ENCODE data around the gene GDF2. TPM values are rescaled to one million over a fixed set of nuclear protein-coding genes. Genes with fewer than 3 reads are reported as not detected.

Gene GDF2
- total RNA-seq, 1 donor from 2014 or later = not detected

- no peaks in the 10 kb centered on the region for H3K36me3 Mint-ChIP-seq
- no peak overlapping the region for H3K4me3 Mint-ChIP-seq
- no peak for TF ChIP-seq CTCF (IDR thresholded peaks at IDR 0.05; ENCODE audit: unreplicated experiment)
- H3K4me1 Mint-ChIP-seq = peaks cover 4% of the 10 kb centered on the region
- H3K9me3 Mint-ChIP-seq = no peaks in the 10 kb centered on the region
- DNase-seq (ENCODE audit: low spot score in 2 of 2, unreplicated experiment in 2 of 2) = no peak
- H3K27ac Mint-ChIP-seq = no peak overlapping the region
- H3K27me3 Mint-ChIP-seq (ENCODE audit: low read depth) = peaks cover 93% of the 10 kb centered on the region
Measured at GRCh38 chr10:47303105-47303504, 19.1 kb upstream of the GDF2 start.

GRCh38 chr10:47303866-47304265 lies 18.4 kb upstream of the GDF2 start:
- H3K27me3 Mint-ChIP-seq (ENCODE audit: low read depth) = peaks cover 93% of the 10 kb centered on the region

GRCh38 chr10:47305566-47305965 lies 16.7 kb upstream of the GDF2 start:
- H3K4me3 Mint-ChIP-seq = no peak overlapping the region
- H3K27me3 Mint-ChIP-seq (ENCODE audit: low read depth) = peaks cover 94% of the 10 kb centered on the region
- no peak for DNase-seq (ENCODE audit: low spot score in 2 of 2, unreplicated experiment in 2 of 2)
- TF ChIP-seq CTCF (IDR thresholded peaks at IDR 0.05; ENCODE audit: unreplicated experiment) = no peak
- no peaks in the 10 kb centered on the region for H3K36me3 Mint-ChIP-seq
- H3K9me3 Mint-ChIP-seq = no peaks in the 10 kb centered on the region
- peaks cover 3% of the 10 kb centered on the region for H3K4me1 Mint-ChIP-seq
- no peak overlapping the region for H3K27ac Mint-ChIP-seq

More at GRCh38 chr10:47303866-47304265, 18.4 kb upstream of the GDF2 start:
- no peak for DNase-seq (ENCODE audit: low spot score in 2 of 2, unreplicated experiment in 2 of 2)
- Mint-ChIP-seq H3K27ac (no peak overlapping the region), H3K4me1 (peaks cover 4% of the 10 kb centered on the region), H3K4me3 (no peak overlapping the region), H3K9me3 (no peaks in the 10 kb centered on the region), H3K36me3 (no peaks in the 10 kb centered on the region)
- TF ChIP-seq CTCF (IDR thresholded peaks at IDR 0.05; ENCODE audit: unreplicated experiment) = no peak

GRCh38 chr10:47306387-47307210 lies 15.7 kb upstream of the GDF2 start:
- Mint-ChIP-seq H3K4me1 (peaks cover 3% of the 10 kb centered on the region), H3K27me3 (ENCODE audit: low read depth) (peaks cover 90% of the 10 kb centered on the region), H3K9me3 (no peaks in the 10 kb centered on the region), H3K27ac (no peak overlapping the region), H3K4me3 (no peak overlapping the region), H3K36me3 (no peaks in the 10 kb centered on the region)
- TF ChIP-seq CTCF (IDR thresholded peaks at IDR 0.05; ENCODE audit: unreplicated experiment) = no peak
- no peak for DNase-seq (ENCODE audit: low spot score in 2 of 2, unreplicated experiment in 2 of 2)

GRCh38 chr10:47307381-47307780 lies 14.9 kb upstream of the GDF2 start:
- DNase-seq (ENCODE audit: low spot score in 2 of 2, unreplicated experiment in 2 of 2) = no peak
- no peaks in the 10 kb centered on the region for H3K36me3 Mint-ChIP-seq
- no peak overlapping the region for H3K4me3 Mint-ChIP-seq
- H3K9me3 Mint-ChIP-seq = no peaks in the 10 kb centered on the region
- peaks cover 89% of the 10 kb centered on the region for H3K27me3 Mint-ChIP-seq (ENCODE audit: low read depth)
- peaks cover 3% of the 10 kb centered on the region for H3K4me1 Mint-ChIP-seq
- H3K27ac Mint-ChIP-seq = no peak overlapping the region
- TF ChIP-seq CTCF (IDR thresholded peaks at IDR 0.05; ENCODE audit: unreplicated experiment) = no peak
